ENCODE measurements around the gene C7. TPM values are rescaled to one million over a fixed set of nuclear protein-coding genes. Genes with fewer than 3 reads are reported as not detected.
A peak's percentile ranks its signal among the peaks of the same experiment; 100 is the strongest.

The C7 gene
- total and polyA plus RNA-seq, 2 of the 13 experiments (the other 11 are each of a cell fraction or from before 2014, with no cell fraction given), result 1.7 to 3.5 TPM

GRCh38 chr5:40991168-40991980 is 82.1 kb downstream of the C7 start (continued):
- TF ChIP-seq SNRNP70 (IDR thresholded peaks at IDR 0.05; ENCODE audit: low read depth, low read length), result no peak
- TF ChIP-seq SRSF1 (optimal IDR thresholded peaks at IDR 0.05; ENCODE audit: low read depth, low read length), result no peak
- TF ChIP-seq SRSF9 (IDR thresholded peaks at IDR 0.05; ENCODE audit: borderline replicate concordance, insufficient read depth, low read depth, low read length, poor library complexity, severe bottlenecking), result no peak
- TF ChIP-seq NR2C2 (CRISPR knock-in tag; IDR thresholded peaks at IDR 0.05; ENCODE audit: borderline replicate concordance), result peak; percentile 79; the same call in 1 of the 2 replicates
- no peak for TF ChIP-seq HNF1A (IDR thresholded peaks at IDR 0.05; ENCODE audit: low read depth)
- peak; percentile 63; the same call in 1 of the 2 replicates for TF ChIP-seq HNF1A (CRISPR knock-in tag; IDR thresholded peaks at IDR 0.05; ENCODE audit: borderline replicate concordance)
- peak; percentile 72 for TF ChIP-seq HDAC1 (CRISPR knock-in tag; IDR thresholded peaks at IDR 0.05)
- no peak for TF ChIP-seq ZNF720 (CRISPR knock-in tag; IDR thresholded peaks at IDR 0.05)
- 0 out of 2 replicates have a peak, but pooled peaks have one; percentile 17 for TF ChIP-seq JUN (CRISPR knock-in tag; IDR thresholded peaks at IDR 0.05)
- TF ChIP-seq FOSL2 (CRISPR knock-in tag; IDR thresholded peaks at IDR 0.05), result peak; percentile 91
- TF ChIP-seq SKI (IDR thresholded peaks at IDR 0.05; ENCODE audit: partially characterized antibody), result peak; percentile 63
- no peak for TF ChIP-seq ARNT2 (CRISPR knock-in tag; IDR thresholded peaks at IDR 0.05; ENCODE audit: low read depth)
- no peak for TF ChIP-seq HBP1 (CRISPR knock-in tag; IDR thresholded peaks at IDR 0.05; ENCODE audit: low read depth)
- peak; percentile 49; the same call in 1 of the 2 replicates for TF ChIP-seq HOXA5 (CRISPR knock-in tag; IDR thresholded peaks at IDR 0.05)
- peak; percentile 76; the same call in 1 of the 2 replicates for TF ChIP-seq ZNF331 (CRISPR knock-in tag; IDR thresholded peaks at IDR 0.05)
- peak; percentile 19; the same call in 1 of the 2 replicates for TF ChIP-seq STAG1 (CRISPR knock-in tag; IDR thresholded peaks at IDR 0.05)
- no peak for TF ChIP-seq DR1 (CRISPR knock-in tag; IDR thresholded peaks at IDR 0.05)
- TF ChIP-seq ZFP90 (CRISPR knock-in tag; IDR thresholded peaks at IDR 0.05; ENCODE audit: borderline replicate concordance), result no peak
- no peak for TF ChIP-seq ONECUT2 (CRISPR knock-in tag; IDR thresholded peaks at IDR 0.05)
- TF ChIP-seq RNF2 (conservative IDR thresholded peaks at IDR 0.05; ENCODE audit: low read depth), result no peak
- no peak for TF ChIP-seq POLR2AphosphoS2 (IDR thresholded peaks at IDR 0.05; ENCODE audit: low read depth, low read length)
- no peak for TF ChIP-seq ZNF776 (CRISPR knock-in tag; IDR thresholded peaks at IDR 0.05)
- TF ChIP-seq MLLT10 (CRISPR knock-in tag; IDR thresholded peaks at IDR 0.05), result no peak
- TF ChIP-seq HIVEP1 (CRISPR knock-in tag; IDR thresholded peaks at IDR 0.05), result no peak
- no peak for TF ChIP-seq ZNF740 (CRISPR knock-in tag; IDR thresholded peaks at IDR 0.05)
- TF ChIP-seq NR2F6 (IDR thresholded peaks at IDR 0.05), result peak; percentile 93
- peak; percentile 93 for TF ChIP-seq NR2F6 (CRISPR knock-in tag; IDR thresholded peaks at IDR 0.05)
